PC-3 (cell line): ENCODE data around the gene INAFM2. TPM values are rescaled to one million over a fixed set of nuclear protein-coding genes. Genes with fewer than 3 reads are reported as not detected.

Experiments used
- ATAC-seq: fragments of 200-7000 bp; cut with Tn5 transposase; 2 replicates; pipeline ENCODE4 v1.9.1; 2020; ENCODE audit warnings: mild to moderate bottlenecking, moderate library complexity
- BruUV-seq: library from RNA; stranded (reverse); fragments of 400-500 nt; replicated peaks from 2 replicates; lab custom pipeline; 2021; lab: Mats Ljungman, UMichigan
- CTCF ChIA-PET: fragments of 300-600 bp; sonication (Branson Sonifier 250); formaldehyde crosslinking; loops from one replicate; lab custom pipeline; 2022; ENCODE audit warnings: antibody characterized with exemption; lab: Charles Lee
- POLR2A ChIA-PET: fragments of 300-600 bp; sonication (Branson Sonifier 250); formaldehyde crosslinking; loops from one replicate; lab custom pipeline; 2022; ENCODE audit warnings: antibody characterized with exemption; ENCODE audit not compliant: unreplicated experiment; lab: Charles Lee
- DNase-seq: peaks from one replicate; pipeline ENCODE4 v3.0.0-alpha.2; 2015
- H2AFZ ChIP-seq: fragments of 300-600 bp; sonication (generic); 2 replicates; pipeline ENCODE4 v1.6.0; 2016; ENCODE audit warnings: antibody characterized with exemption, low read length
- H3F3A ChIP-seq: fragments of 300-600 bp; sonication (generic); one replicate; pipeline ENCODE4 v1.6.0; 2017; ENCODE audit warnings: antibody characterized with exemption, low read length, control low read depth, mild to moderate bottlenecking; ENCODE audit not compliant: unreplicated experiment
- H3K27ac ChIP-seq: fragments of 300-600 bp; sonication (generic); 2 replicates; pipeline ENCODE4 v1.5.1; 2016; ENCODE audit warnings: mild to moderate bottlenecking, low read length
- H3K27me3 ChIP-seq: fragments of 300-600 bp; sonication (generic); 2 replicates; pipeline ENCODE4 v1.6.1; 2016; ENCODE audit warnings: low read length, mixed read lengths
- H3K36me3 ChIP-seq: fragments of 300-600 bp; sonication (generic); 2 replicates; pipeline ENCODE4 v1.6.1; 2016; ENCODE audit warnings: low read depth, mixed run types, low read length, mixed read lengths
- H3K4me1 ChIP-seq: fragments of 300-600 bp; sonication (generic); 2 replicates; pipeline ENCODE4 v1.5.1; 2016; ENCODE audit warnings: low read length; ENCODE audit not compliant: insufficient read depth
- H3K4me2 ChIP-seq: fragments of 300-600 bp; sonication (generic); 2 replicates; pipeline ENCODE4 v1.6.0; 2016; ENCODE audit warnings: low read length
- H3K4me3 ChIP-seq: fragments of 300-600 bp; sonication (generic); 2 replicates; pipeline ENCODE4 v1.5.1; 2016; ENCODE audit warnings: mild to moderate bottlenecking, low read length, mixed read lengths
- H3K79me2 ChIP-seq: fragments of 300-600 bp; sonication (generic); 2 replicates; pipeline ENCODE4 v1.6.1; 2017; ENCODE audit warnings: low read length, mixed read lengths
- H3K9ac ChIP-seq: fragments of 300-600 bp; sonication (generic); 2 replicates; pipeline ENCODE4 v1.6.0; 2016; ENCODE audit warnings: mild to moderate bottlenecking, low read length
- H3K9me2 ChIP-seq: fragments of 300-600 bp; sonication (generic); replicated peaks from 2 replicates; pipeline ENCODE4 v1.6.1; 2016; ENCODE audit warnings: mixed run types, low read length, mixed read lengths
- H3K9me3 ChIP-seq: fragments of 300-600 bp; sonication (generic); 2 replicates; pipeline ENCODE4 v1.6.1; 2016; ENCODE audit warnings: low read length, mixed read lengths
- H4K20me1 ChIP-seq: fragments of 300-600 bp; sonication (generic); 2 replicates; pipeline ENCODE4 v1.6.1; 2016; ENCODE audit warnings: low read length, mixed read lengths
- EZH2 ChIP-seq: fragments of 300-600 bp; sonication (generic); IDR thresholded peaks from one replicate; pipeline ENCODE4 v1.6.1; 2017; ENCODE audit warnings: antibody characterized with exemption, mild to moderate bottlenecking, low read length; ENCODE audit not compliant: unreplicated experiment
- EZH2phosphoT487 ChIP-seq: fragments of 300-600 bp; sonication (generic); IDR thresholded peaks from 2 replicates; pipeline ENCODE4 v1.6.1; 2018; ENCODE audit warnings: mild to moderate bottlenecking, antibody characterized with exemption, low read length, borderline replicate concordance
- intact Hi-C: fragments of 100-400 bp; cut with micrococcal nuclease; formaldehyde crosslinking; loops from 2 replicates; pipeline ENCODE4 v1.9.0; 2023
- total RNA-seq: library from RNA; depleted of rRNA; stranded (reverse); fragments of >200 nt; gene quantifications from 2 replicates; pipeline ENCODE4 v1.2.3, GENCODE V29; 2014
- TF ChIP-seq, protein P1 (sequence below): fragments of 300-600 bp; sonication (generic); conservative IDR thresholded peaks from 2 replicates; pipeline ENCODE4 v1.5.1; 2017; ENCODE audit warnings: antibody characterized with exemption, low read depth, mild to moderate bottlenecking, low read length

INAFM2 gene
- total RNA-seq, 1 experiment from 2014 or later, result 22.1 TPM

GRCh38 chr15:40368719-40369473 lies 45.4 kb downstream of the INAFM2 start:
- H3K27ac ChIP-seq, result no peak overlapping the region
- H3K9me2 ChIP-seq, result no peaks in the 10 kb centered on the region
- H3K4me2 ChIP-seq, result no peak overlapping the region
- H4K20me1 ChIP-seq, result no peaks in the 10 kb centered on the region
- no peak overlapping the region for H3K9ac ChIP-seq
- no peaks in the 10 kb centered on the region; the same call in 1 of the 2 replicates for H3K4me1 ChIP-seq
- ChIA-PET POLR2A (no interaction called here), CTCF (interaction anchor here (1.4 to 1.6 kb wide), 2 partner anchors 44 to 46 kb away, joined by 3 to 4 read pairs; no protein-coding TSS in a partner anchor)
- ATAC-seq, result no peak
- no peak for DNase-seq
- H3F3A ChIP-seq, result no peaks in the 10 kb centered on the region
- no TSS peak for BruUV-seq
- no peaks in the 10 kb centered on the region for H3K9me3 ChIP-seq
- H3K79me2 ChIP-seq, result no peaks in the 10 kb centered on the region
- TF ChIP-seq, protein P1, sequence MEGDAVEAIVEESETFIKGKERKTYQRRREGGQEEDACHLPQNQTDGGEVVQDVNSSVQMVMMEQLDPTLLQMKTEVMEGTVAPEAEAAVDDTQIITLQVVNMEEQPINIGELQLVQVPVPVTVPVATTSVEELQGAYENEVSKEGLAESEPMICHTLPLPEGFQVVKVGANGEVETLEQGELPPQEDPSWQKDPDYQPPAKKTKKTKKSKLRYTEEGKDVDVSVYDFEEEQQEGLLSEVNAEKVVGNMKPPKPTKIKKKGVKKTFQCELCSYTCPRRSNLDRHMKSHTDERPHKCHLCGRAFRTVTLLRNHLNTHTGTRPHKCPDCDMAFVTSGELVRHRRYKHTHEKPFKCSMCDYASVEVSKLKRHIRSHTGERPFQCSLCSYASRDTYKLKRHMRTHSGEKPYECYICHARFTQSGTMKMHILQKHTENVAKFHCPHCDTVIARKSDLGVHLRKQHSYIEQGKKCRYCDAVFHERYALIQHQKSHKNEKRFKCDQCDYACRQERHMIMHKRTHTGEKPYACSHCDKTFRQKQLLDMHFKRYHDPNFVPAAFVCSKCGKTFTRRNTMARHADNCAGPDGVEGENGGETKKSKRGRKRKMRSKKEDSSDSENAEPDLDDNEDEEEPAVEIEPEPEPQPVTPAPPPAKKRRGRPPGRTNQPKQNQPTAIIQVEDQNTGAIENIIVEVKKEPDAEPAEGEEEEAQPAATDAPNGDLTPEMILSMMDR, result no peak
- TF ChIP-seq EZH2 (no peak), EZH2phosphoT487 (no peak)
- intact Hi-C loops, result loop anchor here (1.0 to 2.0 kb wide), 3 partner anchors 30 to 52 kb away; no protein-coding TSS in a partner anchor
- H3K4me3 ChIP-seq, result no peak overlapping the region
- no peaks in the 10 kb centered on the region for H3K27me3 ChIP-seq
- no peak overlapping the region for H2AFZ ChIP-seq
- no peaks in the 10 kb centered on the region for H3K36me3 ChIP-seq

GRCh38 chr15:40369474-40369869 lies 46.0 kb downstream of the INAFM2 start:
- H3K4me2 ChIP-seq, result no peak overlapping the region
- H3F3A ChIP-seq, result no peaks in the 10 kb centered on the region
- no peak overlapping the region for H3K4me3 ChIP-seq
- H3K9me2 ChIP-seq, result no peaks in the 10 kb centered on the region
- ATAC-seq (no peak), DNase-seq (no peak)
- no peaks in the 10 kb centered on the region for H3K36me3 ChIP-seq
- no TSS peak for BruUV-seq
- H4K20me1 ChIP-seq, result no peaks in the 10 kb centered on the region
- TF ChIP-seq, protein P1, result no peak
- no peak overlapping the region for H2AFZ ChIP-seq
- POLR2A ChIA-PET, result no interaction called here
- H3K27ac ChIP-seq, result no peak overlapping the region
- intact Hi-C loops, result loop anchor here (2.0 kb wide), 1 partner anchor 31 kb away; no protein-coding TSS in a partner anchor
- no peaks in the 10 kb centered on the region for H3K27me3 ChIP-seq
- no peaks in the 10 kb centered on the region; the same call in 1 of the 2 replicates for H3K4me1 ChIP-seq
- no peaks in the 10 kb centered on the region for H3K79me2 ChIP-seq
- CTCF ChIA-PET, result no interaction called here
- no peaks in the 10 kb centered on the region for H3K9me3 ChIP-seq
- no peak overlapping the region for H3K9ac ChIP-seq

GRCh38 chr15:40369971-40370370 lies 46.5 kb downstream of the INAFM2 start:
- no peak for TF ChIP-seq EZH2
- TF ChIP-seq EZH2phosphoT487, result no peak
- TF ChIP-seq, protein P1, result no peak
- Histone ChIP-seq H3K9me3 (no peaks in the 10 kb centered on the region), H4K20me1 (no peaks in the 10 kb centered on the region), H3F3A (no peaks in the 10 kb centered on the region), H3K27ac (no peak overlapping the region), H3K27me3 (no peaks in the 10 kb centered on the region), H3K4me1 (no peaks in the 10 kb centered on the region; the same call in 1 of the 2 replicates), H2AFZ (no peak overlapping the region), H3K4me3 (no peak overlapping the region), H3K4me2 (no peak overlapping the region), H3K36me3 (no peaks in the 10 kb centered on the region), H3K9me2 (no peaks in the 10 kb centered on the region), H3K9ac (no peak overlapping the region), H3K79me2 (no peaks in the 10 kb centered on the region)
- intact Hi-C loops, result loop anchor here (2.0 kb wide), 1 partner anchor 31 kb away; no protein-coding TSS in a partner anchor
- DNase-seq (no peak), ATAC-seq (no peak)
- CTCF ChIA-PET, result no interaction called here
- BruUV-seq, result no TSS peak
- POLR2A ChIA-PET, result no interaction called here
